ENCODE results near the gene C1orf50. TPM values are rescaled to one million over a fixed set of nuclear protein-coding genes. Genes with fewer than 3 reads are reported as not detected.

C1orf50 gene
- total and polyA plus RNA-seq, 2 of the 4 experiments (the other 2 are of a cell fraction), result 2.0 to 6.0 TPM

DNA sequence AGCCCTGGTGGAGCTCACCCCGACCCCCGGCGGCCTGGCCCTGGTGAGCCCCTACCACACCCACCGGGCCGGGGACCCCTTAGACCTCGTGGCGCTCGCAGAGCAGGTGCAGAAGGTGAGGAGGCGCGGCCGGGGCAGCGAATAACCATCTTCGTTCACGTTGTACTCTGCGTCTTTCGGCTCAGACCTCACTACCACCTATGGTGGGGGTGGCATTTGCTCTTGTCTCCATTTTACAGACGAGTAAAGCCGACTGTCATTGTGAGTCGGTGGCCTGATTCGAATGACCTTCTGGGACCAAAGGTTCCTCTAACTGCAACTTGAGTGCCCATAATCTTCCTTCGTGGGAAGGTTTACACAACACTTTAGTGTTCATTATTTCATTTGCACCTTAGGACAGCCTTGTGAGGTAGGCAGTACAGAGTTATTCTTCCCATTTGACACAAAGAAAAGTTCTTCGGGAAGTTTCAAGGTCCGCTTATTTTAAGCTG is 506 bp downstream of the C1orf50 start:
- H3K4ac ChIP-seq (ENCODE audit: low read depth, low read length), result peak overlapping the region; percentile 79
- no peaks in the 10 kb centered on the region for H3K27me3 ChIP-seq (ENCODE audit: control insufficient read depth, insufficient read depth, low read length)
- peak overlapping the region; percentile 67 for H3K27ac ChIP-seq (ENCODE audit: insufficient read depth, low read length)
- no peaks in the 10 kb centered on the region for H3K9me3 ChIP-seq (ENCODE audit: control insufficient read depth, insufficient read depth, low read length)
- peak overlapping the region; percentile 98 for H2AFZ ChIP-seq (replicated peaks; ENCODE audit: low read length, poor library complexity)
- H4K91ac ChIP-seq (ENCODE audit: insufficient read depth, low read depth, low read length), result no peak overlapping the region; the same call in 1 of the 2 replicates
- H3K36me3 ChIP-seq (ENCODE audit: control insufficient read depth, insufficient read depth, low read length), result no peaks in the 10 kb centered on the region
- no TSS peak for BruUV-seq (replicated peaks)
- peaks cover 20 to 51% of the 10 kb centered on the region in 2 experiments for H3K79me1 ChIP-seq (ENCODE audit: low read depth in 1 of 2, low read length in 2 of 2)
- H2AK9ac ChIP-seq (replicated peaks; ENCODE audit: low read depth, low read length, poor library complexity), result peak overlapping the region; percentile 93
- peak overlapping the region; percentile 47 for H2BK5ac ChIP-seq (ENCODE audit: low read depth, low read length, poor library complexity, severe bottlenecking)
- no peak overlapping the region for H2BK120ac ChIP-seq (ENCODE audit: low read depth, low read length)
- TF ChIP-seq CHD1 (IDR thresholded peaks at IDR 0.05; ENCODE audit: low read depth, low read length), result no peak
- TF ChIP-seq MAZ (IDR thresholded peaks at IDR 0.05; ENCODE audit: borderline replicate concordance, low read depth, low read length), result no peak
- TF ChIP-seq FOS (IDR thresholded peaks at IDR 0.05; ENCODE audit: low read depth, low read length), result no peak
- no peak for TF ChIP-seq RCOR1 (IDR thresholded peaks at IDR 0.05; ENCODE audit: insufficient replicate concordance, low read length)
- TF ChIP-seq, protein P1, sequence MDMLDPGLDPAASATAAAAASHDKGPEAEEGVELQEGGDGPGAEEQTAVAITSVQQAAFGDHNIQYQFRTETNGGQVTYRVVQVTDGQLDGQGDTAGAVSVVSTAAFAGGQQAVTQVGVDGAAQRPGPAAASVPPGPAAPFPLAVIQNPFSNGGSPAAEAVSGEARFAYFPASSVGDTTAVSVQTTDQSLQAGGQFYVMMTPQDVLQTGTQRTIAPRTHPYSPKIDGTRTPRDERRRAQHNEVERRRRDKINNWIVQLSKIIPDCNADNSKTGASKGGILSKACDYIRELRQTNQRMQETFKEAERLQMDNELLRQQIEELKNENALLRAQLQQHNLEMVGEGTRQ (IDR thresholded peaks at IDR 0.05; ENCODE audit: low read depth, low read length), result no peak
- TF ChIP-seq NFE2L2 (IDR thresholded peaks at IDR 0.05; ENCODE audit: low read depth, low read length), result no peak
- no peak for TF ChIP-seq BHLHE40 (IDR thresholded peaks at IDR 0.05; ENCODE audit: low read depth, low read length)
- TF ChIP-seq POLR2A (IDR thresholded peaks at IDR 0.05; ENCODE audit: low read depth, low read length), result no peak
- TF ChIP-seq, protein P2, sequence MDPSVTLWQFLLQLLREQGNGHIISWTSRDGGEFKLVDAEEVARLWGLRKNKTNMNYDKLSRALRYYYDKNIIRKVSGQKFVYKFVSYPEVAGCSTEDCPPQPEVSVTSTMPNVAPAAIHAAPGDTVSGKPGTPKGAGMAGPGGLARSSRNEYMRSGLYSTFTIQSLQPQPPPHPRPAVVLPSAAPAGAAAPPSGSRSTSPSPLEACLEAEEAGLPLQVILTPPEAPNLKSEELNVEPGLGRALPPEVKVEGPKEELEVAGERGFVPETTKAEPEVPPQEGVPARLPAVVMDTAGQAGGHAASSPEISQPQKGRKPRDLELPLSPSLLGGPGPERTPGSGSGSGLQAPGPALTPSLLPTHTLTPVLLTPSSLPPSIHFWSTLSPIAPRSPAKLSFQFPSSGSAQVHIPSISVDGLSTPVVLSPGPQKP (IDR thresholded peaks at IDR 0.05; ENCODE audit: borderline replicate concordance, low read depth, low read length), result no peak
- TF ChIP-seq, protein P3, sequence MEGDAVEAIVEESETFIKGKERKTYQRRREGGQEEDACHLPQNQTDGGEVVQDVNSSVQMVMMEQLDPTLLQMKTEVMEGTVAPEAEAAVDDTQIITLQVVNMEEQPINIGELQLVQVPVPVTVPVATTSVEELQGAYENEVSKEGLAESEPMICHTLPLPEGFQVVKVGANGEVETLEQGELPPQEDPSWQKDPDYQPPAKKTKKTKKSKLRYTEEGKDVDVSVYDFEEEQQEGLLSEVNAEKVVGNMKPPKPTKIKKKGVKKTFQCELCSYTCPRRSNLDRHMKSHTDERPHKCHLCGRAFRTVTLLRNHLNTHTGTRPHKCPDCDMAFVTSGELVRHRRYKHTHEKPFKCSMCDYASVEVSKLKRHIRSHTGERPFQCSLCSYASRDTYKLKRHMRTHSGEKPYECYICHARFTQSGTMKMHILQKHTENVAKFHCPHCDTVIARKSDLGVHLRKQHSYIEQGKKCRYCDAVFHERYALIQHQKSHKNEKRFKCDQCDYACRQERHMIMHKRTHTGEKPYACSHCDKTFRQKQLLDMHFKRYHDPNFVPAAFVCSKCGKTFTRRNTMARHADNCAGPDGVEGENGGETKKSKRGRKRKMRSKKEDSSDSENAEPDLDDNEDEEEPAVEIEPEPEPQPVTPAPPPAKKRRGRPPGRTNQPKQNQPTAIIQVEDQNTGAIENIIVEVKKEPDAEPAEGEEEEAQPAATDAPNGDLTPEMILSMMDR (conservative IDR thresholded peaks at IDR 0.05; ENCODE audit: low read depth, low read length), result no peak
- TF ChIP-seq SMC3 (IDR thresholded peaks at IDR 0.05; ENCODE audit: low read depth, low read length), result no peak
- no peak for TF ChIP-seq MXI1 (IDR thresholded peaks at IDR 0.05; ENCODE audit: borderline replicate concordance, low read depth, low read length)
- TF ChIP-seq MAFK (IDR thresholded peaks at IDR 0.05; ENCODE audit: low read depth, low read length), result no peak
- no peak for TF ChIP-seq CEBPB (IDR thresholded peaks at IDR 0.05; ENCODE audit: low read depth, low read length)
- intact Hi-C loops (cut with micrococcal nuclease) (loop anchor here (5.0 to 10.0 kb wide), 3 partner anchors 50 to 433 kb away; partner anchors contain the start of genes ERMAP, FOXJ3, SVBP and YBX1), in situ Hi-C loops (cut with MboI; ENCODE audit: low sequenced_read_pairs) (no loop called here), dilution Hi-C loops (cut with HindIII; ENCODE audit: low sequenced_read_pairs, unreplicated experiment) (no loop called here)
- H2BK15ac ChIP-seq (ENCODE audit: low read depth, low read length), result no peak overlapping the region
- CTCF ChIA-PET, result interaction anchor here (1.3 kb wide), 1 partner anchor 16 kb away, joined by 5 read pairs; no protein-coding TSS in a partner anchor
- peak overlapping the region; percentile 6; the same call in 1 of the 2 replicates for H4K5ac ChIP-seq (ENCODE audit: low read depth, low read length)
- peak overlapping the region; percentile 79 for H3K9ac ChIP-seq (ENCODE audit: low read depth, low read length)
- ATAC-seq (ENCODE audit: low read depth), result peak; percentile 0; the same call in 1 of the 2 replicates
- H4K8ac ChIP-seq (ENCODE audit: low read depth in 2 of 2, low read length in 2 of 2), result peak overlapping the region; percentile 14 to 71; a peak in 1 of 4 replicates
- H3K18ac ChIP-seq (ENCODE audit: low read depth, low read length), result no peak overlapping the region
- peaks cover 3% of the 10 kb centered on the region; the same call in 1 of the 2 replicates for H3K9me1 ChIP-seq (ENCODE audit: insufficient read depth, low read length)
- H3K23ac ChIP-seq (ENCODE audit: low read depth, low read length), result peak overlapping the region; percentile 88
- H3K56ac ChIP-seq (ENCODE audit: extremely low read depth, insufficient read depth, low read length), result peak overlapping the region; percentile 56; the same call in 1 of the 2 replicates
- WGBS, 2 experiments (ENCODE audit: extremely low coverage in 2 of 2, insufficient read length in 1 of 2), result no CpG with 5 or more reads among the region's 23 CpGs
- H2BK20ac ChIP-seq (ENCODE audit: low read depth, low read length), result no peak overlapping the region
- peak overlapping the region; percentile 99 for H3K4me2 ChIP-seq (ENCODE audit: low read depth, low read length)
- H4K20me1 ChIP-seq (ENCODE audit: insufficient read depth, low read length), result peaks cover 26% of the 10 kb centered on the region
- peak overlapping the region; percentile 76 for H3K14ac ChIP-seq (replicated peaks; ENCODE audit: low read depth, low read length)
- H3K4me3 ChIP-seq (ENCODE audit: insufficient read depth, low read depth, low read length), result peak overlapping the region; percentile 71
- peak overlapping the region; percentile 78 for H2AK5ac ChIP-seq (ENCODE audit: low read depth, low read length)
- no peaks in the 10 kb centered on the region for H3K4me1 ChIP-seq (ENCODE audit: control insufficient read depth, insufficient read depth, low read length)
- POLR2A ChIA-PET (ENCODE audit: unreplicated experiment), result interaction anchor here (0.6 kb wide), 1 partner anchor 11 kb away, joined by 3 read pairs; no protein-coding TSS in a partner anchor
- no peak for DNase-seq
